Loucy (cell line): ENCODE measurements around the gene LRBA.
"Not testable (repeated sequence)": the region's sequence is repeated elsewhere in the genome, so short reads cannot be mapped to it uniquely, and the experiment has no call there.

ENCODE experiments used
- H2AFZ ChIP-seq: fragments of 200-600 bp; sonication (generic); 2 replicates; pipeline ENCODE4 v1.6.0; 2016; ENCODE audit warnings: antibody characterized with exemption, mild to moderate bottlenecking, low read length, moderate library complexity
- H3F3A ChIP-seq: fragments of 200-600 bp; 2 replicates; pipeline ENCODE4 v1.6.0; 2016; ENCODE audit warnings: antibody characterized with exemption, low read depth, mild to moderate bottlenecking
- H3K27me3 ChIP-seq: fragments of 200-600 bp; sonication (generic); 2 replicates; pipeline ENCODE4 v1.6.1; 2014; ENCODE audit warnings: low read length, mild to moderate bottlenecking; ENCODE audit not compliant: insufficient read depth, poor library complexity, severe bottlenecking
- H3K36me3 ChIP-seq: fragments of 200-600 bp; sonication (generic); 2 replicates; pipeline ENCODE4 v1.6.1; 2016; ENCODE audit warnings: low read length; ENCODE audit not compliant: insufficient read depth
- H3K4me1 ChIP-seq: fragments of 200-600 bp; sonication (generic); 2 replicates; pipeline ENCODE4 v1.5.1; 2014; ENCODE audit warnings: low read length, mild to moderate bottlenecking; ENCODE audit not compliant: insufficient read depth, poor library complexity, severe bottlenecking
- H3K4me2 ChIP-seq: fragments of 200-600 bp; sonication (generic); 2 replicates; pipeline ENCODE4 v1.6.0; 2014; ENCODE audit warnings: antibody characterized with exemption, low read length, low read depth, mild to moderate bottlenecking; ENCODE audit not compliant: poor library complexity, severe bottlenecking
- H3K4me3 ChIP-seq: fragments of 200-600 bp; sonication (generic); 2 replicates; pipeline ENCODE4 v1.5.1; 2014; ENCODE audit warnings: low read length, mild to moderate bottlenecking, mixed read lengths; ENCODE audit not compliant: poor library complexity, severe bottlenecking
- H3K79me2 ChIP-seq: fragments of 200-600 bp; sonication (generic); 2 replicates; pipeline ENCODE4 v1.6.1; 2014; ENCODE audit warnings: low read length; ENCODE audit not compliant: insufficient read depth
- H3K9ac ChIP-seq: fragments of 200-600 bp; sonication (generic); 2 replicates; pipeline ENCODE4 v1.6.0; 2014; ENCODE audit warnings: mild to moderate bottlenecking, low read depth, low read length, moderate library complexity; ENCODE audit not compliant: poor library complexity, severe bottlenecking
- H3K9me2 ChIP-seq: fragments of 200-600 bp; sonication (generic); replicated peaks from 2 replicates; pipeline ENCODE4 v1.6.1; 2016; ENCODE audit warnings: low read depth, low read length, mixed read lengths
- H3K9me3 ChIP-seq: fragments of 200-600 bp; sonication (generic); 2 replicates; pipeline ENCODE4 v1.6.1; 2014; ENCODE audit warnings: mild to moderate bottlenecking, antibody characterized with exemption, low read length, low read depth; ENCODE audit not compliant: insufficient read depth
- H4K20me1 ChIP-seq: fragments of 200-600 bp; sonication (generic); 2 replicates; pipeline ENCODE4 v1.6.0; 2014; ENCODE audit warnings: antibody characterized with exemption, low read length, mild to moderate bottlenecking; ENCODE audit not compliant: insufficient read depth, poor library complexity, severe bottlenecking
- EZH2phosphoT487 ChIP-seq: fragments of 200-600 bp; IDR thresholded peaks from 2 replicates; pipeline ENCODE4 v1.6.1; 2018; ENCODE audit warnings: antibody characterized with exemption, mild to moderate bottlenecking, moderate library complexity, borderline replicate concordance
- TF ChIP-seq, protein P1 (sequence below): fragments of 200-600 bp; sonication (generic); conservative IDR thresholded peaks from 2 replicates; pipeline ENCODE4 v1.5.1; 2014; ENCODE audit warnings: mild to moderate bottlenecking, antibody characterized with exemption, low read length

The LRBA gene

DNA sequence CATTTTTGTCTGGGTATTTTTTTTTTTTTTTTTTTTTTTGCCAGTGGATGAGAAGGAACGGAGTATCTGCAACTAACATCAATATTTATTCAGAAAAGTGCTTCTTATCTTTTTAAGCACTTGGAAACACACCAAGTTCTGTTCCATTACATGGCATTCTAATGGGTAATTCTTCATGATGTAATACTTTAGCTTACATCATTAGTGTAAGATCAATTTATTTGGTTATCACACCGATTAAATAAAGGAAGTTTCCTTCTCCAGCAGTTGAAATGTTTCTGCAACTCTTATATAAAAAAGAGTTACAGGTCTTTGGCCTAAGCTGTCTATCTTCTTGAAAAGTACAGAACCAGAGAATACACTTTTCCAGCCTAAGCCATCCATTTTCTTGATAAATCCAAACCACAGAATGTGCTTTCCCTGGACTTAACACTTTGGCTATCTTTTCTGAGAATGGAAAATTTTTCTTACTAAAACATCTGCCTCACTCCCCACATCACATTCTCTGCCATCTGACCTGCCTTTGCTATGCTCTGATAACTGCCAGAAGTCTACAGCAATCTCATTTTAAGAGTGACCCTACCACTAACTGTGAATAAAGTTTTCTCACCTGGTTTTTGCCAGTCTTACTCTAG, 625.1 kb downstream of the LRBA start:
- Histone ChIP-seq H3K27me3 (no peaks in the 10 kb centered on the region), H2AFZ (no peak overlapping the region), H3K36me3 (no peaks in the 10 kb centered on the region), H3K9me2 (no peaks in the 10 kb centered on the region), H4K20me1 (no peaks in the 10 kb centered on the region), H3K4me2 (no peak overlapping the region), H3F3A (no peaks in the 10 kb centered on the region), H3K79me2 (no peaks in the 10 kb centered on the region), H3K4me1 (no peaks in the 10 kb centered on the region), H3K4me3 (no peak overlapping the region), H3K9me3 (no peaks in the 10 kb centered on the region), H3K9ac (no peak overlapping the region)
- TF ChIP-seq EZH2phosphoT487, result no peak
- TF ChIP-seq, protein P1, sequence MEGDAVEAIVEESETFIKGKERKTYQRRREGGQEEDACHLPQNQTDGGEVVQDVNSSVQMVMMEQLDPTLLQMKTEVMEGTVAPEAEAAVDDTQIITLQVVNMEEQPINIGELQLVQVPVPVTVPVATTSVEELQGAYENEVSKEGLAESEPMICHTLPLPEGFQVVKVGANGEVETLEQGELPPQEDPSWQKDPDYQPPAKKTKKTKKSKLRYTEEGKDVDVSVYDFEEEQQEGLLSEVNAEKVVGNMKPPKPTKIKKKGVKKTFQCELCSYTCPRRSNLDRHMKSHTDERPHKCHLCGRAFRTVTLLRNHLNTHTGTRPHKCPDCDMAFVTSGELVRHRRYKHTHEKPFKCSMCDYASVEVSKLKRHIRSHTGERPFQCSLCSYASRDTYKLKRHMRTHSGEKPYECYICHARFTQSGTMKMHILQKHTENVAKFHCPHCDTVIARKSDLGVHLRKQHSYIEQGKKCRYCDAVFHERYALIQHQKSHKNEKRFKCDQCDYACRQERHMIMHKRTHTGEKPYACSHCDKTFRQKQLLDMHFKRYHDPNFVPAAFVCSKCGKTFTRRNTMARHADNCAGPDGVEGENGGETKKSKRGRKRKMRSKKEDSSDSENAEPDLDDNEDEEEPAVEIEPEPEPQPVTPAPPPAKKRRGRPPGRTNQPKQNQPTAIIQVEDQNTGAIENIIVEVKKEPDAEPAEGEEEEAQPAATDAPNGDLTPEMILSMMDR, result no peak

DNA sequence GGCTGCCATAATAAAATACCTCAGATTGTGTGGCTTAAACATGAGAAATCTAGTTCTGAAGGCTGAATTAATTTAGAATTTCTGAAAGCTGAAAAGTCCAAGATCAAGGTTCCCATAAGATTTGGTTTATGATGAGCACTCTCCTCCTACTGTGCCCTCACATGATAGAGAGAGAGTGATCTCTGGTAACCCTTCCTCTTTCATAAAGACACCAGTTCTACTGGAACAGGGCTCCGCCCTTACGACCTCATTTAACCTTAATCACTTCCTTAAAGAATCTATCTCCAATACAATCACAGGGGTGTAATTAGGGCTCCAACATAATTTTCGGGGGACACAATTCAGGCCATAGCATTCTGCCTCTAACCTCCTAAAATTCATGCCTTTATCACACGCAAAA, 627.1 kb downstream of the LRBA start:
- H3K4me1 ChIP-seq, result no peaks in the 10 kb centered on the region

DNA sequence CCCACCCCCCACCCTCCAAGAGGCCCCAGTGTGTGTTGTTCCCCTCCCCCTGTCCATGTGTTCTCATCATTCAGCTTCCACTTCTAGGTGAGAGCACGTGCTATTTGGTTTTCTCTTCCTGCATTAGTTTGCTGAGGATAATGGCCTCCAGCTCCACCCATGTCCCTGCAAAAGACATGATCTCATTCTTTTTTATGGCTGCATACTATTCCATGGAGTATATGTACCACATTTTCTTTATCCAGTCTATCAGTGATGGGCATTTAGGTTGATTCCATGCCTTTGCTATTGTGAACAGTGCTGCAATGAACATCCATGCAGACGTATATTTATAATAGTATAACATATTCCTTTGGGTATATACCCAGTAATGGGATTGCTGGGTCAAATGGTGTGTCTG, 628.7 kb downstream of the LRBA start:
- not testable (repeated sequence) for H3K9me3 ChIP-seq, H3F3A ChIP-seq, H3K9me2 ChIP-seq, H3K27me3 ChIP-seq, H4K20me1 ChIP-seq, H2AFZ ChIP-seq, H3K9ac ChIP-seq, H3K4me2 ChIP-seq, H3K79me2 ChIP-seq, H3K4me1 ChIP-seq, H3K36me3 ChIP-seq, H3K4me3 ChIP-seq

More for the DNA sequence above, 627.1 kb downstream of the LRBA start:
- Histone ChIP-seq H3K79me2 (no peaks in the 10 kb centered on the region), H3K9me3 (no peaks in the 10 kb centered on the region), H3F3A (no peaks in the 10 kb centered on the region), H4K20me1 (no peaks in the 10 kb centered on the region), H3K9me2 (no peaks in the 10 kb centered on the region), H3K36me3 (no peaks in the 10 kb centered on the region), H2AFZ (no peak overlapping the region), H3K27me3 (no peaks in the 10 kb centered on the region), H3K4me2 (no peak overlapping the region), H3K9ac (no peak overlapping the region), H3K4me3 (no peak overlapping the region)
- TF ChIP-seq, protein P1, result no peak
- no peak for TF ChIP-seq EZH2phosphoT487

DNA sequence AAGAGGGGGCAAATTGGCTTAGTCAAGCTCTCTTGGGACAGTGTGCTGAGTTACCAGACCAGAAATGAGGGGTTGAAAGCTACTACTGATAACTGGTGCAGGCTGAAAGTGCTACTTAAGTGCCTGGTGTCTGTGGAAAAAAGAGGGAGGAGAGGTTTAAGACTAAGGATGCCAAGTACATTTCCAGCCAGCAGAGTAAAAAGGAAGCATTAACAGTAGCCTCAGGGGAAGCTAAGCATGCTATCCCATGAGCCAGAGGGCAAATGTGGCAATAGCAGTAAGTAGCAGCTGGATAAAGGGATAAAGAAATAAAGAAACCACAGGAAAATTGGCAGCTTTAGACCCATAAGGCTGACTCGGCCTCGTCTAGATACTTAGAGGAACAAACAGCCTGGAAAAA, 629.5 kb downstream of the LRBA start:
- TF ChIP-seq EZH2phosphoT487, result no peak
- Histone ChIP-seq H3K4me3 (no peak overlapping the region), H2AFZ (no peak overlapping the region)

More for the DNA sequence above, 629.5 kb downstream of the LRBA start:
- H3K36me3 ChIP-seq, result no peaks in the 10 kb centered on the region
- H3F3A ChIP-seq, result no peaks in the 10 kb centered on the region
- H3K9me3 ChIP-seq, result no peaks in the 10 kb centered on the region
- no peaks in the 10 kb centered on the region for H3K27me3 ChIP-seq
- no peaks in the 10 kb centered on the region for H3K9me2 ChIP-seq
- no peaks in the 10 kb centered on the region for H3K79me2 ChIP-seq
- no peak overlapping the region for H3K9ac ChIP-seq
- H3K4me2 ChIP-seq, result no peak overlapping the region
- H3K4me1 ChIP-seq, result no peaks in the 10 kb centered on the region
- H4K20me1 ChIP-seq, result no peaks in the 10 kb centered on the region
